SJCRH30 (cell line): ENCODE results near the gene HDAC2. TPM values are rescaled to one million over a fixed set of nuclear protein-coding genes. Genes with fewer than 3 reads are reported as not detected.
"Not testable (repeated sequence)": the region's sequence is repeated elsewhere in the genome, so short reads cannot be mapped to it uniquely, and the experiment has no call there.

ENCODE experiments used
- DNase-seq, 2 experiments: peaks; one replicate each; pipeline ENCODE4 v3.0.0-alpha.2; 2015 to 2020
- H3K27ac ChIP-seq: fragments of 250-450 bp; sonication (Bioruptor Pico); 2 replicates; pipeline ENCODE4 v1.5.1; 2020; ENCODE audit warnings: mild to moderate bottlenecking, moderate library complexity
- H3K27me3 ChIP-seq: fragments of 250-450 bp; sonication (Bioruptor Pico); 2 replicates; pipeline ENCODE4 v1.5.1; 2020; ENCODE audit warnings: mild to moderate bottlenecking, moderate library complexity
- H3K36me3 ChIP-seq: fragments of 250-450 bp; sonication (Bioruptor Pico); 2 replicates; pipeline ENCODE4 v1.5.1; 2020; ENCODE audit warnings: mild to moderate bottlenecking, moderate library complexity
- H3K4me1 ChIP-seq: fragments of 250-450 bp; sonication (Bioruptor Pico); 2 replicates; pipeline ENCODE4 v1.5.1; 2020; ENCODE audit warnings: mild to moderate bottlenecking, moderate library complexity
- H3K4me3 ChIP-seq: fragments of 250-450 bp; sonication (Bioruptor Pico); 2 replicates; pipeline ENCODE4 v1.5.1; 2020; ENCODE audit warnings: mild to moderate bottlenecking, moderate library complexity
- H3K9me3 ChIP-seq: fragments of 250-450 bp; sonication (Bioruptor Pico); replicated peaks from 2 replicates; pipeline ENCODE4 v1.5.1; 2020; ENCODE audit warnings: mild to moderate bottlenecking, moderate library complexity
- total RNA-seq: library from RNA; depleted of rRNA; stranded (reverse); fragments of >200 nt; shearing (Covaris generic); gene quantifications from 2 replicates; pipeline ENCODE4 v1.2.3, GENCODE V29; 2014

Gene HDAC2
- total RNA-seq, 1 experiment from 2014 or later, result 358 TPM

GRCh38 chr6:113953346-113953745, 17.6 kb downstream of the HDAC2 start:
- H3K4me3 ChIP-seq, result no peak overlapping the region

GRCh38 chr6:113949499-113949898, 21.4 kb downstream of the HDAC2 start:
- Histone ChIP-seq H3K4me3 (no peak overlapping the region), H3K9me3 (no peaks in the 10 kb centered on the region), H3K4me1 (no peaks in the 10 kb centered on the region), H3K27ac (no peak overlapping the region), H3K36me3 (peaks cover 91% of the 10 kb centered on the region), H3K27me3 (no peaks in the 10 kb centered on the region)
- no peak for DNase-seq

More at GRCh38 chr6:113953346-113953745, 17.6 kb downstream of the HDAC2 start:
- H3K36me3 ChIP-seq, result peaks cover 89% of the 10 kb centered on the region
- H3K27ac ChIP-seq, result no peak overlapping the region
- H3K4me1 ChIP-seq, result no peaks in the 10 kb centered on the region
- no peaks in the 10 kb centered on the region for H3K9me3 ChIP-seq
- no peaks in the 10 kb centered on the region for H3K27me3 ChIP-seq
- DNase-seq, result no peak

GRCh38 chr6:113944701-113945100, 26.2 kb downstream of the HDAC2 start:
- Histone ChIP-seq H3K36me3 (peaks cover 95% of the 10 kb centered on the region), H3K27ac (no peak overlapping the region)

GRCh38 chr6:113939825-113940224, 31.1 kb downstream of the HDAC2 start:
- Histone ChIP-seq H3K4me3 (no peak overlapping the region), H3K36me3 (peaks cover 77% of the 10 kb centered on the region), H3K27me3 (no peaks in the 10 kb centered on the region), H3K4me1 (no peaks in the 10 kb centered on the region), H3K27ac (no peak overlapping the region), H3K9me3 (no peaks in the 10 kb centered on the region)
- no peak for DNase-seq

More at GRCh38 chr6:113944701-113945100, 26.2 kb downstream of the HDAC2 start:
- DNase-seq, result no peak
- no peaks in the 10 kb centered on the region for H3K9me3 ChIP-seq
- H3K4me1 ChIP-seq, result no peaks in the 10 kb centered on the region
- no peak overlapping the region for H3K4me3 ChIP-seq
- H3K27me3 ChIP-seq, result no peaks in the 10 kb centered on the region

GRCh38 chr6:113936093-113936934, 34.6 kb downstream of the HDAC2 start:
- no peaks in the 10 kb centered on the region for H3K27me3 ChIP-seq
- no peak overlapping the region for H3K27ac ChIP-seq
- H3K36me3 ChIP-seq, result peaks cover 58% of the 10 kb centered on the region
- no peaks in the 10 kb centered on the region for H3K4me1 ChIP-seq
- peaks cover 6% of the 10 kb centered on the region; the same call in 1 of the 2 replicates for H3K9me3 ChIP-seq
- DNase-seq, result peak; percentile 22 to 81
- no peak overlapping the region for H3K4me3 ChIP-seq

GRCh38 chr6:113934101-113934500, 36.8 kb downstream of the HDAC2 start:
- no peaks in the 10 kb centered on the region for H3K27me3 ChIP-seq
- H3K4me3 ChIP-seq, result no peak overlapping the region
- no peak for DNase-seq

GRCh38 chr6:113931907-113932306, 39.0 kb downstream of the HDAC2 start:
- Histone ChIP-seq H3K9me3 (peaks cover 13% of the 10 kb centered on the region; the same call in 1 of the 2 replicates), H3K36me3 (peaks cover 21% of the 10 kb centered on the region)
- not testable (repeated sequence) for H3K27me3 ChIP-seq, H3K4me3 ChIP-seq, H3K27ac ChIP-seq, DNase-seq, H3K4me1 ChIP-seq

More at GRCh38 chr6:113934101-113934500, 36.8 kb downstream of the HDAC2 start:
- no peak overlapping the region for H3K27ac ChIP-seq
- peaks cover 36% of the 10 kb centered on the region for H3K36me3 ChIP-seq
- no peaks in the 10 kb centered on the region for H3K4me1 ChIP-seq
- H3K9me3 ChIP-seq, result peaks cover 13% of the 10 kb centered on the region; the same call in 1 of the 2 replicates

GRCh38 chr6:113930183-113930582, 40.8 kb downstream of the HDAC2 start:
- Histone ChIP-seq H3K27ac (no peak overlapping the region), H3K4me3 (no peak overlapping the region), H3K9me3 (peaks cover 13% of the 10 kb centered on the region; the same call in 1 of the 2 replicates), H3K36me3 (peaks cover 17% of the 10 kb centered on the region), H3K4me1 (no peaks in the 10 kb centered on the region), H3K27me3 (no peaks in the 10 kb centered on the region)
- no peak for DNase-seq

- H3K4me3 ChIP-seq, result no peak overlapping the region
- H3K27ac ChIP-seq, result no peak overlapping the region
- no peaks in the 10 kb centered on the region for H3K4me1 ChIP-seq
- H3K36me3 ChIP-seq, result no peaks in the 10 kb centered on the region
- no peaks in the 10 kb centered on the region for H3K27me3 ChIP-seq
- no peak for DNase-seq
- H3K9me3 ChIP-seq, result peaks cover 8% of the 10 kb centered on the region; the same call in 1 of the 2 replicates
Measured at GRCh38 chr6:113927001-113927400, 43.9 kb downstream of the HDAC2 start.

GRCh38 chr6:113925378-113925777, 45.6 kb downstream of the HDAC2 start:
- H3K4me3 ChIP-seq, result no peak overlapping the region
- H3K27me3 ChIP-seq, result no peaks in the 10 kb centered on the region
- no peak overlapping the region for H3K27ac ChIP-seq
- no peaks in the 10 kb centered on the region for H3K36me3 ChIP-seq
- DNase-seq, result no peak
- H3K4me1 ChIP-seq, result no peaks in the 10 kb centered on the region
- H3K9me3 ChIP-seq, result peaks cover 8% of the 10 kb centered on the region; the same call in 1 of the 2 replicates

- no peak for DNase-seq
Measured at GRCh38 chr6:113924312-113924723, 46.6 kb downstream of the HDAC2 start.

GRCh38 chr6:113923526-113923925, 47.4 kb downstream of the HDAC2 start:
- Histone ChIP-seq H3K9me3 (no peaks in the 10 kb centered on the region), H3K36me3 (no peaks in the 10 kb centered on the region), H3K27ac (no peak overlapping the region), H3K4me3 (no peak overlapping the region), H3K27me3 (no peaks in the 10 kb centered on the region), H3K4me1 (no peaks in the 10 kb centered on the region)
- no peak for DNase-seq

More at GRCh38 chr6:113924312-113924723, 46.6 kb downstream of the HDAC2 start:
- H3K4me1 ChIP-seq, result no peaks in the 10 kb centered on the region
- H3K4me3 ChIP-seq, result no peak overlapping the region
- no peaks in the 10 kb centered on the region for H3K9me3 ChIP-seq
- no peaks in the 10 kb centered on the region for H3K36me3 ChIP-seq
- H3K27ac ChIP-seq, result no peak overlapping the region
- no peaks in the 10 kb centered on the region for H3K27me3 ChIP-seq

- no peaks in the 10 kb centered on the region for H3K27me3 ChIP-seq
- H3K4me1 ChIP-seq, result no peaks in the 10 kb centered on the region
- no peak overlapping the region for H3K27ac ChIP-seq
- DNase-seq, result no peak
- H3K36me3 ChIP-seq, result no peaks in the 10 kb centered on the region
- H3K4me3 ChIP-seq, result no peak overlapping the region
- no peaks in the 10 kb centered on the region for H3K9me3 ChIP-seq
Measured at GRCh38 chr6:113921299-113921904, 49.5 kb downstream of the HDAC2 start.

- no peaks in the 10 kb centered on the region for H3K4me1 ChIP-seq
- H3K27me3 ChIP-seq, result no peaks in the 10 kb centered on the region
- no peak overlapping the region for H3K4me3 ChIP-seq
- no peak overlapping the region for H3K27ac ChIP-seq
- no peak for DNase-seq
- no peaks in the 10 kb centered on the region for H3K9me3 ChIP-seq
- H3K36me3 ChIP-seq, result no peaks in the 10 kb centered on the region
Measured at GRCh38 chr6:113920663-113921267, 50.2 kb downstream of the HDAC2 start.

- H3K4me3 ChIP-seq, H3K27me3 ChIP-seq, DNase-seq, H3K36me3 ChIP-seq, H3K4me1 ChIP-seq, H3K27ac ChIP-seq, H3K9me3 ChIP-seq: not testable (repeated sequence)
Measured at GRCh38 chr6:113910285-113910684, 60.7 kb downstream of the HDAC2 start.
